Activated CD4-positive, alpha-beta T cell treated with anti-CD3 and anti-CD28 coated beads, Interleukin-2, amount 10 ng/mL, durations not matched to agents 24 days and 14 days (primary cell): ENCODE measurements around the gene FZD4. TPM values are rescaled to one million over a fixed set of nuclear protein-coding genes. Genes with fewer than 3 reads are reported as not detected.

Source experiments
- DNase-seq: peaks from one replicate; pipeline ENCODE4 v3.0.0; 2022
- H3K27ac Mint-ChIP-seq: one replicate; pipeline ENCODE4 v1.8.0; 2022; ENCODE audit warnings: mild to moderate bottlenecking, mixed read lengths
- H3K27me3 Mint-ChIP-seq: one replicate; pipeline ENCODE4 v1.8.0; 2022; ENCODE audit warnings: mixed read lengths
- H3K36me3 Mint-ChIP-seq: one replicate; pipeline ENCODE4 v1.8.0; 2022; ENCODE audit warnings: low read depth, mild to moderate bottlenecking, mixed read lengths
- H3K4me1 Mint-ChIP-seq: one replicate; pipeline ENCODE4 v1.8.0; 2021; ENCODE audit warnings: mixed read lengths
- H3K4me3 Mint-ChIP-seq: one replicate; pipeline ENCODE4 v1.8.0; 2022; ENCODE audit warnings: mild to moderate bottlenecking, moderate library complexity, mixed read lengths
- H3K9me3 Mint-ChIP-seq: one replicate; pipeline ENCODE4 v1.8.0; 2021; ENCODE audit warnings: mixed read lengths
- intact Hi-C: fragments of 100-400 bp; cut with micrococcal nuclease; formaldehyde crosslinking; loops from one replicate; pipeline ENCODE4 v1.15.1; 2023
- total RNA-seq: library from RNA; stranded (reverse); gene quantifications from 2 replicates; pipeline ENCODE4 v1.2.3, GENCODE V29; 2022

The FZD4 gene
- total RNA-seq, 1 donor from 2014 or later = not detected

DNA sequence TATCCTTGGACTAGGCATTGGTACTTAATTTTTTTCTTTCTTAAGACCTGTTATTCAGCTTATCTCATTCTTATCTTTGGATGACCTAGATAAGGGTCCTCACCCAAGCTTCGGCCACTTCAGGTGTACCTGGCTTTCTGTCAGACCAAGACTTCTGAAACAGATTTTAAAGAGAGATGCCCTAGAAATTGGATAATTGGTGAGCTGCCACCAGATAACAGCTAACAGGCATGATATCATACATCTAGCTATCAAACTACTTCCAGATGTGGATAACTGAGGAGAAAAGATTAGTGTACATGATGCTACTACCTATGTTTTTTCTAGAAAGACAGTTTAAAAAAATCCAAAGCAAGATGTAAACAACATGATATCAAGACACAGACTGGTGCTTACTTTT is 52.9 kb downstream of the FZD4 start:
- Mint-ChIP-seq H3K4me1 (no peaks in the 10 kb centered on the region), H3K9me3 (no peaks in the 10 kb centered on the region), H3K36me3 (no peaks in the 10 kb centered on the region), H3K27me3 (peaks cover 5% of the 10 kb centered on the region), H3K27ac (no peak overlapping the region), H3K4me3 (no peak overlapping the region)
- DNase-seq = no peak
- intact Hi-C loops = no loop called here

DNA sequence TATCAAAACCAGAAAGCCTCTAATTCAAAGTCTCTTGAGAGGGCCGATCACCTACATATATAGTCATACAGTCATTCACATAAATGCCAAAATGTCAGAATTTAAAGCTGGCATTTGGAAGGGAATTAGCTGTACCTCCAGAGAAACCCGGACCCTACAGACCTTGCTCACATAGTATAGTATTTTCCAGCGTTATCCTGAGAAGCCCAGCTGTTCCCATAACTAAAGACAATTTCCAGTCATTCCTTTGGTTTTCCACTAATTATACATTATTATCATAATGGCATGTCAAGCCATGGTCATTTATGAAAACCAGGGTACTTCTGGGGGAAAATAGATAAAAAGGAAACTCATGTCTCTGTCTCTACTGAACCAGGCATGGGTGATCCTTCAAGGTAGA is 53.6 kb downstream of the FZD4 start:
- Mint-ChIP-seq H3K4me3 (no peak overlapping the region), H3K36me3 (no peaks in the 10 kb centered on the region), H3K27ac (no peak overlapping the region), H3K4me1 (no peaks in the 10 kb centered on the region), H3K9me3 (no peaks in the 10 kb centered on the region), H3K27me3 (peaks cover 5% of the 10 kb centered on the region)
- intact Hi-C loops = no loop called here
- DNase-seq = no peak

DNA sequence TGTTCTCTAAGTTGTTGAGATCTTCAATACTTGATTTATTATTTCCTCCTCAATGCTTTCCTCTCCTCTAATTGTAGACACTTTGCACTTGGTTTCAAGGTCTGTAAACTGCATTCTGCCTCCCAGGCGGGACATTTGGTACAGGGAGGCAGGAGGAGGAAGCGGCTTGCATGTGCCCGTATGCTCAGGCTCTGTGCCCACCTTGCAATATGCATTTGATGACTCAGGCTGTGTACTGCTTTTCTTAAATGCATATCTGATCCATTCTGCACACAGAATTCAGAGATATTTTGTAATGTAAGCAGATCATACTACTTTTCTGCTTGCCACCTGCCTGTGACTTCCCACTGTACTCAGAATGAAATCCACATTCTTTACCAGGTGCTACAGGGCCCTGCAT is 55.0 kb downstream of the FZD4 start:
- no peaks in the 10 kb centered on the region for H3K36me3 Mint-ChIP-seq
- no peaks in the 10 kb centered on the region for H3K4me1 Mint-ChIP-seq
- no peak for DNase-seq
- intact Hi-C loops = no loop called here
- no peak overlapping the region for H3K27ac Mint-ChIP-seq
- H3K27me3 Mint-ChIP-seq = peaks cover 12% of the 10 kb centered on the region
- no peaks in the 10 kb centered on the region for H3K9me3 Mint-ChIP-seq
- H3K4me3 Mint-ChIP-seq = no peak overlapping the region

DNA sequence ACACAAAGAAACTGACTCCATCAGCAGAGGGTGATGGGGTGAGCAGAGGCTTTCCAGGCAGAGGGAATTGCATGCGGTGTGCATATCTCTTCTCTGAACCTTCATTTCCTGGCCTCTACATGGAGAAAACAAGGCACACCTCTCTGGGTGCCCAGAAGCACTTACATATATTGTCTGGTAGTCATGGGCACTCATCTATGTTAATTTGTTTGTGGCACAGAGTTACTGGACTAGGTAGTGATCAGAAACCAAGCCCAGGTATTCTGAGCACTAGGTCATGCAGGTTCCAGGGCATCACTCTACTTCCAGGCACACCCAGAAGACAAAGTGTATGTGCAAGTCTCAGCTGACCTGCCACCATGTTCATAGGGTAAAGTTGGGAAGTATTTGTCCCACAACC is 56.5 kb downstream of the FZD4 start:
- no peak for DNase-seq
- Mint-ChIP-seq H3K27me3 (peaks cover 17% of the 10 kb centered on the region), H3K36me3 (no peaks in the 10 kb centered on the region), H3K4me3 (no peak overlapping the region), H3K4me1 (no peaks in the 10 kb centered on the region), H3K9me3 (no peaks in the 10 kb centered on the region), H3K27ac (no peak overlapping the region)
- intact Hi-C loops = no loop called here

DNA sequence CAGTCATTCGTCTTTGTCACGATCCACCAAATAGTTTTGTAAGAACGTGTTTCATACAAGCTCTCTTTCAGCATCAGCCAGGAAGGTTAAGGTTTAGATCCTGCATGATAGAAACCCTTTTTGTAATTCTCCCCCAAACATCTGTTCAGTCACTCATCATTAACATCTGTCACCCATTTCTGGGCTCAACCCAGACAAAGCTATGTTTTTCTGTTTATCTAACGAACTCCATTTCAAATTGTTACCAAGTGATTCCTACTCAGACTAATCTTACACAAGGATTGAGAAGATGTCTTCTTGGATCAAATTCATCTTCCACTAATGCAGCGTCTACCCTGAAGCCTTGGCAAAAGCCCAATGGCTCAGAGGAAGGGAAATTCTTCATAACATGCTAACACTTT is 58.8 kb downstream of the FZD4 start:
- Mint-ChIP-seq H3K4me3 (no peak overlapping the region), H3K4me1 (no peaks in the 10 kb centered on the region), H3K9me3 (no peaks in the 10 kb centered on the region), H3K36me3 (no peaks in the 10 kb centered on the region), H3K27ac (no peak overlapping the region), H3K27me3 (peaks cover 21% of the 10 kb centered on the region)
- DNase-seq = no peak
- intact Hi-C loops = no loop called here

Other genes with a start within 250 kb of the FZD4 start
- gene PRSS23, start 154.9 kb downstream of the FZD4 start, total RNA-seq = 37.8 and 43.9 TPM in 2 replicates
- 26.2 and 28.6 TPM in 2 replicates for gene TMEM135, start 82.5 kb upstream of the FZD4 start, total RNA-seq